B cell (primary cell): ENCODE data around the gene SIAH2. TPM values are rescaled to one million over a fixed set of nuclear protein-coding genes. Genes with fewer than 3 reads are reported as not detected.

Experiments
- ATAC-seq: fragments of 200-7000 bp; cut with Tn5 transposase; one replicate; pipeline ENCODE4 v1.10.0; 2021; ENCODE audit warnings: low read depth, mild to moderate bottlenecking, moderate number of reproducible peaks, moderate library complexity
- CTCF ChIA-PET: fragments of 350-600 bp; sonication (Branson Sonifier 250); formaldehyde crosslinking; loops from one replicate; lab custom pipeline; 2021; ENCODE audit warnings: antibody characterized with exemption, inconsistent platforms; lab: Charles Lee
- POLR2A ChIA-PET: fragments of 350-600 bp; sonication (Branson Sonifier 250); formaldehyde crosslinking; loops from one replicate; lab custom pipeline; 2021; ENCODE audit warnings: antibody characterized with exemption; lab: Charles Lee
- DNase-seq: peaks from one replicate; pipeline ENCODE4 v3.0.0; 2013
- H2AFZ ChIP-seq: 2 replicates; pipeline ENCODE4 v1.6.1; 2012; ENCODE audit warnings: mild to moderate bottlenecking, low read depth, low read length; ENCODE audit not compliant: insufficient read depth, poor library complexity, severe bottlenecking
- H3K27ac ChIP-seq, 2 donors: 1 replicate in 1 of 2; 2 replicates in 1 of 2; pipeline ENCODE4 v1.5.1; 2012 to 2013; ENCODE audit warnings: low read length in 2 of 2, mild to moderate bottlenecking in 2 of 2, moderate library complexity in 1 of 2
- H3K27me3 ChIP-seq, 4 experiments: fragments of 200-600 bp in 1 of 4; sonication (generic) in 1 of 4; replicated peaks in 1 of 4; 1 replicate in 2 of 4; 2 replicates in 2 of 4; pipeline versions ENCODE4 v1.6.1 to v1.7.0; 2013 to 2016; ENCODE audit warnings: low read length in 3 of 4, mild to moderate bottlenecking in 2 of 4, mixed read lengths in 1 of 4, moderate library complexity in 1 of 4; ENCODE audit not compliant: insufficient read depth in 4 of 4, control insufficient read depth in 3 of 4; ENCODE audit errors: control extremely low read depth in 1 of 4
- H3K36me3 ChIP-seq, 2 experiments: replicated peaks in 1 of 2; 1 replicate in 1 of 2; 2 replicates in 1 of 2; pipeline versions ENCODE4 v1.6.1 to v1.7.1; 2013; ENCODE audit warnings: low read length in 1 of 2; ENCODE audit not compliant: insufficient read depth in 2 of 2, control insufficient read depth in 1 of 2; ENCODE audit errors: control extremely low read depth in 1 of 2, extremely low read depth in 1 of 2
- H3K4me1 ChIP-seq, 2 donors: fragments of 200-600 bp in 1 of 2; sonication (generic) in 1 of 2; 1 replicate in 1 of 2; 2 replicates in 1 of 2; pipeline versions ENCODE4 v1.5.1 to v1.6.1; 2013 to 2017; ENCODE audit warnings: low read length in 2 of 2; ENCODE audit not compliant: control insufficient read depth in 2 of 2, insufficient read depth in 2 of 2
- H3K4me2 ChIP-seq: replicated peaks from 2 replicates; pipeline ENCODE3; 2012; ENCODE audit warnings: mild to moderate bottlenecking, low read depth, low read length; ENCODE audit not compliant: poor library complexity, severe bottlenecking
- H3K4me3 ChIP-seq, 5 experiments: fragments of 200-600 bp in 1 of 5; sonication (generic) in 1 of 5; 1 replicate in 3 of 5; 2 replicates in 2 of 5; pipeline versions ENCODE4 v1.5.1 to v1.7.0; 2011 to 2016; ENCODE audit warnings: low read length in 4 of 5, mild to moderate bottlenecking in 4 of 5, low read depth in 2 of 5, control low read depth in 1 of 5, moderate library complexity in 1 of 5; ENCODE audit not compliant: insufficient read depth in 1 of 5; ENCODE audit errors: control extremely low read depth in 1 of 5, extremely low read depth in 1 of 5
- H3K79me2 ChIP-seq: fragments of 200-600 bp; sonication (generic); one replicate; pipeline ENCODE4 v1.6.0; 2016; ENCODE audit warnings: low read length; ENCODE audit not compliant: control insufficient read depth, insufficient read depth
- H3K9ac ChIP-seq: fragments of 200-600 bp; sonication (generic); 2 replicates; pipeline ENCODE4 v1.6.1; 2017; ENCODE audit warnings: mild to moderate bottlenecking, low read length, moderate library complexity
- H3K9me3 ChIP-seq, 3 donors: one replicate each; pipeline versions ENCODE4 v1.6.1 to v1.7.1; 2013; ENCODE audit warnings: low read length in 2 of 3; ENCODE audit not compliant: control insufficient read depth in 2 of 3, insufficient read depth in 1 of 3; ENCODE audit errors: control extremely low read depth in 1 of 3
- H4K20me1 ChIP-seq: 2 replicates; pipeline ENCODE4 v1.6.0; 2012; ENCODE audit warnings: mild to moderate bottlenecking, low read length; ENCODE audit not compliant: insufficient read depth, control insufficient read depth, poor library complexity, severe bottlenecking
- H3K27ac Mint-ChIP-seq: one replicate; pipeline ENCODE4 v1.8.0; 2021; ENCODE audit warnings: mixed read lengths
- H3K27me3 Mint-ChIP-seq: one replicate; pipeline ENCODE4 v1.8.0; 2021; ENCODE audit warnings: mixed read lengths
- H3K4me1 Mint-ChIP-seq: one replicate; pipeline ENCODE4 v1.8.0; 2021; ENCODE audit warnings: mixed read lengths
- H3K4me3 Mint-ChIP-seq: one replicate; pipeline ENCODE4 v1.8.0; 2021; ENCODE audit warnings: mixed read lengths
- H3K9me3 Mint-ChIP-seq: one replicate; pipeline ENCODE4 v1.8.0; 2022; ENCODE audit warnings: mixed read lengths; ENCODE audit not compliant: insufficient read depth
- EZH2 ChIP-seq: IDR thresholded peaks from 2 replicates; pipeline ENCODE4 v1.6.1; 2012; ENCODE audit warnings: borderline replicate concordance, low read depth, mild to moderate bottlenecking, moderate library complexity, low read length; ENCODE audit not compliant: insufficient read depth, poor library complexity, severe bottlenecking
- WGBS: methylation state at CpG from one replicate; pipeline ENCODE4 v1.1.5; 2013; ENCODE audit warnings: missing lambda C conversion rate; ENCODE audit not compliant: insufficient coverage; 5-methylcytosine and 5-hydroxymethylcytosine counted together
- intact Hi-C: fragments of 100-400 bp; cut with micrococcal nuclease; formaldehyde crosslinking; loops from one replicate; pipeline ENCODE4 v1.10.0; 2022
- polyA plus RNA-seq: library from polyadenylated mRNA; depleted of rRNA; stranded (reverse); fragments of >200 nt; gene quantifications from 2 replicates; pipeline ENCODE4 v1.2.3, GENCODE V29; 2012
- total RNA-seq, 2 donors: library from RNA; stranded (reverse); fragments of 120-200 nt in 1 of 2; gene quantifications; 1 replicate in 1 of 2; 2 replicates in 1 of 2; pipeline versions ENCODE4 v1.2.3 to v1.2.4, GENCODE V29; 2013 to 2022
- TF ChIP-seq, protein P1 (sequence below): fragments of 200-600 bp; IDR thresholded peaks from one replicate; pipeline ENCODE4 v1.8.0; 2022; ENCODE audit warnings: antibody characterized with exemption, mild to moderate bottlenecking

The SIAH2 gene
- total and polyA plus RNA-seq, 2 donors (not counting 1 experiment from before 2014, with no cell fraction given), result 22.3 to 83.4 TPM

DNA sequence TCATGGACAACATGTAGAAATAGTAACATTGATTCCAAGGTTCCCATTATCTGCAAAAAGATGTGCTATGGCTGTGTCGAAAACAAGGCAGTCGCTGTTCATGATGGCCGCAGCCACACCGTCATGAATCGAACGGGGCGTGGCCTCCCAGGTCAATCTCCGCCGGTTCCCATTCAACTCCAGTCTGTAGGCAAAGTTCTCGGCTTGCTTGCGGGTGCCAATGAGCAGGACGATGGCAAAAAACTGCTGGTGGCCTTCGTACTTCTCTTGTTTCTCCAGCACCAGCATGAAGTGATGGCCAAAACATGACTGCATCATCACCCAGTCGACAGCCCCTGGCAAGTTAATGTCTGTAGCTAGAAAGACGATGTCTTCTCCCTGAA lies 20.8 kb downstream of the SIAH2 start:
- no peak for DNase-seq
- H3K9me3 Mint-ChIP-seq, result no peaks in the 10 kb centered on the region
- Histone ChIP-seq H3K27ac (no peak overlapping the region), H3K36me3 (peaks cover 0 to 15% of the 10 kb centered on the region in 2 experiments), H3K27me3 (no peaks in the 10 kb centered on the region), H3K4me2 (no peak overlapping the region), H3K4me1 (peaks cover 61 to 65% of the 10 kb centered on the region in 2 donors), H3K79me2 (peaks cover 47% of the 10 kb centered on the region), H4K20me1 (peaks cover 67% of the 10 kb centered on the region), H2AFZ (no peak overlapping the region), H3K9me3 (no peaks in the 10 kb centered on the region), H3K4me3 (no peak overlapping the region), H3K9ac (no peak overlapping the region)
- peaks cover 92% of the 10 kb centered on the region for H3K4me1 Mint-ChIP-seq
- ChIA-PET CTCF (no interaction called here), POLR2A (no interaction called here)
- no peak for ATAC-seq
- H3K4me3 Mint-ChIP-seq, result peak overlapping the region; percentile 35
- H3K27me3 Mint-ChIP-seq, result no peaks in the 10 kb centered on the region
- peak overlapping the region; percentile 47 for H3K27ac Mint-ChIP-seq
- TF ChIP-seq, protein P1, sequence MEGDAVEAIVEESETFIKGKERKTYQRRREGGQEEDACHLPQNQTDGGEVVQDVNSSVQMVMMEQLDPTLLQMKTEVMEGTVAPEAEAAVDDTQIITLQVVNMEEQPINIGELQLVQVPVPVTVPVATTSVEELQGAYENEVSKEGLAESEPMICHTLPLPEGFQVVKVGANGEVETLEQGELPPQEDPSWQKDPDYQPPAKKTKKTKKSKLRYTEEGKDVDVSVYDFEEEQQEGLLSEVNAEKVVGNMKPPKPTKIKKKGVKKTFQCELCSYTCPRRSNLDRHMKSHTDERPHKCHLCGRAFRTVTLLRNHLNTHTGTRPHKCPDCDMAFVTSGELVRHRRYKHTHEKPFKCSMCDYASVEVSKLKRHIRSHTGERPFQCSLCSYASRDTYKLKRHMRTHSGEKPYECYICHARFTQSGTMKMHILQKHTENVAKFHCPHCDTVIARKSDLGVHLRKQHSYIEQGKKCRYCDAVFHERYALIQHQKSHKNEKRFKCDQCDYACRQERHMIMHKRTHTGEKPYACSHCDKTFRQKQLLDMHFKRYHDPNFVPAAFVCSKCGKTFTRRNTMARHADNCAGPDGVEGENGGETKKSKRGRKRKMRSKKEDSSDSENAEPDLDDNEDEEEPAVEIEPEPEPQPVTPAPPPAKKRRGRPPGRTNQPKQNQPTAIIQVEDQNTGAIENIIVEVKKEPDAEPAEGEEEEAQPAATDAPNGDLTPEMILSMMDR, result no peak
- no peak for TF ChIP-seq EZH2
- intact Hi-C loops, result no loop called here
- 97% methylated on average over 15 of the region's 15 CpGs for WGBS

DNA sequence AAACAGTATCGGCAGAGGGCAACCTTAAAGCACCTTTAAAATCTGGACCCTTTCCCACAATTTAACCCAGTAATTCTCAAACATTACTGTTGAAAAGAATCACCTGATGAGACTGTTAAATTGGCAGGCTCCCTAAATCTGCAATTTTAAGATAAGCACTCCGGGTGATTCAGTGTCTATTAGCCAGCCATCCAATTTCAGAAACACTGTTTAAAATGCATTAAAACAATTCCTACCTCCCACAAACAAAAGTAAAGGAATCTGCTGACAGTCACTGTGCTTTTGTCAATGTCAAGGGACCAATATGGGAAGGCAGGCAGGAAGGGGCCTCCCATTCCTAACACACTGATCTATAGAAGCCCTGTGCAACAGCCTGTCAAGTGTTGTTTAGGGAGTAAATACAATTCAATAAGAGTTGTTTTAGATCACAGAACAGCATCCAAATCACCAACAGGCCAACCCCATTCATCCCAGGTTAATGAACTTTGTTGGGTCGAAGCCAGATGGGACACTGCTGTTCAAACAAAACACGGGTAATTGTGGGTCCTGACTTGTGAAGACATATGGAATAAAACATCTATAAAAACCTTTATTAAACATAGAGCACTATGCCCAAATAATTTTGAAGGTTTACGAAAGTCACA lies 21.4 kb downstream of the SIAH2 start:
- peaks cover 89% of the 10 kb centered on the region for H3K4me1 Mint-ChIP-seq
- no peak overlapping the region for H3K4me3 ChIP-seq
- CTCF ChIA-PET, result no interaction called here

More for the DNA sequence above, 21.4 kb downstream of the SIAH2 start:
- ATAC-seq, result no peak
- Histone ChIP-seq H3K27me3 (no peaks in the 10 kb centered on the region), H3K9ac (no peak overlapping the region), H3K79me2 (peaks cover 47% of the 10 kb centered on the region), H3K36me3 (peaks cover 0 to 15% of the 10 kb centered on the region in 2 experiments), H4K20me1 (peaks cover 62% of the 10 kb centered on the region), H3K4me2 (no peak overlapping the region), H3K9me3 (no peaks in the 10 kb centered on the region), H2AFZ (no peak overlapping the region), H3K4me1 (peaks cover 57 to 63% of the 10 kb centered on the region in 2 donors), H3K27ac (no peak overlapping the region)
- no peak for DNase-seq
- H3K27me3 Mint-ChIP-seq, result no peaks in the 10 kb centered on the region
- H3K9me3 Mint-ChIP-seq, result no peaks in the 10 kb centered on the region
- TF ChIP-seq EZH2, result no peak
- TF ChIP-seq, protein P1, result no peak
- no peak overlapping the region for H3K4me3 Mint-ChIP-seq
- peak overlapping the region; percentile 47 for H3K27ac Mint-ChIP-seq
- no CpG with 5 or more reads among the region's 5 CpGs for WGBS
- intact Hi-C loops, result no loop called here
- POLR2A ChIA-PET, result no interaction called here
